GM19025 (cell line): ENCODE results near the gene EYA3.

Experiments used
- ATAC-seq: cut with Tn5 transposase; IDR thresholded peaks from one replicate; pipeline ENCODE4 v1.9.1; 2021; ENCODE audit warnings: mild to moderate bottlenecking, low read depth, moderate library complexity; ENCODE audit not compliant: unreplicated experiment

Gene EYA3

GRCh38 chr1:28088168-28088961, at the start of gene EYA3:
Gene EYA3 (minus strand): TSS chr1:28088610. CDS start chr1:28058026, 30,584 bp downstream.
- peak; percentile 88 for ATAC-seq

GRCh38 chr1:28136922-28137613, 48.7 kb upstream of the EYA3 start:
- no peak for ATAC-seq

- ATAC-seq: no peak
These were observed 47.9 kb upstream of the EYA3 start for GRCh38 chr1:28136169-28136921.

- ATAC-seq: no peak
These were observed 47.2 kb upstream of the EYA3 start for GRCh38 chr1:28135371-28136168.

- ATAC-seq: no peak
These were observed 46.3 kb upstream of the EYA3 start for GRCh38 chr1:28134651-28135207.

- no peak for ATAC-seq
These were observed 44.1 kb upstream of the EYA3 start for GRCh38 chr1:28132171-28133167.

GRCh38 chr1:28130901-28131300, 42.5 kb upstream of the EYA3 start:
- ATAC-seq: no peak

- no peak for ATAC-seq
These were observed 40.7 kb upstream of the EYA3 start for GRCh38 chr1:28129150-28129549.

GRCh38 chr1:28127617-28128257, 39.3 kb upstream of the EYA3 start:
- ATAC-seq: peak; percentile 63

- ATAC-seq: no peak
These were observed 38.5 kb upstream of the EYA3 start for GRCh38 chr1:28126783-28127490.

- no peak for ATAC-seq
These were observed 37.8 kb upstream of the EYA3 start for GRCh38 chr1:28126212-28126611.

GRCh38 chr1:28123461-28123961, 35.1 kb upstream of the EYA3 start:
- ATAC-seq: no peak

- ATAC-seq: no peak
These were observed 33.8 kb upstream of the EYA3 start for GRCh38 chr1:28122183-28122582.

- no peak for ATAC-seq
These were observed 31.1 kb upstream of the EYA3 start for GRCh38 chr1:28119556-28119955.

GRCh38 chr1:28118640-28119307, 30.4 kb upstream of the EYA3 start:
- no peak for ATAC-seq

- ATAC-seq: no peak
These were observed 26.9 kb upstream of the EYA3 start for GRCh38 chr1:28115267-28115666.

GRCh38 chr1:28114844-28115243, 26.4 kb upstream of the EYA3 start:
- no peak for ATAC-seq
